Caco-2 (cell line): ENCODE results near the gene USP30. TPM values are rescaled to one million over a fixed set of nuclear protein-coding genes. Genes with fewer than 3 reads are reported as not detected.

ENCODE experiments used
- BruUV-seq: library from RNA; stranded (reverse); fragments of 400-500 nt; replicated peaks from 2 replicates; lab custom pipeline; 2021; lab: Mats Ljungman, UMichigan
- CTCF ChIA-PET: fragments of 300-600 bp; sonication (Branson Sonifier 250); formaldehyde crosslinking; loops from one replicate; lab custom pipeline; 2022; ENCODE audit warnings: antibody characterized with exemption; lab: Charles Lee
- POLR2A ChIA-PET: fragments of 300-600 bp; sonication (Branson Sonifier 250); formaldehyde crosslinking; loops from one replicate; lab custom pipeline; 2022; ENCODE audit warnings: antibody characterized with exemption; lab: Charles Lee
- DNase-seq, 2 experiments: peaks; one replicate each; pipeline versions ENCODE4 v3.0.0 to v3.0.0-alpha.2; 2020 to 2022
- H3K27me3 ChIP-seq: replicated peaks from 2 replicates; pipeline ENCODE4 v1.6.0; 2011; ENCODE audit warnings: low read length; ENCODE audit not compliant: control insufficient read depth, insufficient read depth
- H3K36me3 ChIP-seq: 2 replicates; pipeline ENCODE4 v1.5.1; 2011; ENCODE audit warnings: low read length; ENCODE audit not compliant: control insufficient read depth, insufficient read depth
- H3K4me1 ChIP-seq: fragments of 250-450 bp; sonication (Bioruptor Pico); 2 replicates; pipeline ENCODE4 v1.5.1; 2020; ENCODE audit warnings: mild to moderate bottlenecking
- H3K4me3 ChIP-seq: 2 replicates; pipeline ENCODE4 v1.5.1; 2011; ENCODE audit warnings: low read depth, mild to moderate bottlenecking, control low read depth, low read length
- H3K9me3 ChIP-seq: fragments of 250-450 bp; sonication (Bioruptor Pico); 2 replicates; pipeline ENCODE4 v1.5.1; 2020; ENCODE audit warnings: mild to moderate bottlenecking, moderate library complexity
- H3K27ac Mint-ChIP-seq: one replicate; pipeline ENCODE4 v1.8.0; 2022; ENCODE audit warnings: mixed read lengths; ENCODE audit not compliant: unreplicated experiment
- H3K27me3 Mint-ChIP-seq: one replicate; pipeline ENCODE4 v1.8.0; 2022; ENCODE audit warnings: mixed read lengths; ENCODE audit not compliant: insufficient read depth, unreplicated experiment
- H3K36me3 Mint-ChIP-seq: one replicate; pipeline ENCODE4 v1.8.0; 2022; ENCODE audit warnings: mild to moderate bottlenecking, mixed read lengths; ENCODE audit not compliant: insufficient read depth, unreplicated experiment
- H3K4me1 Mint-ChIP-seq: one replicate; pipeline ENCODE4 v1.8.0; 2022; ENCODE audit warnings: low read depth, mixed read lengths; ENCODE audit not compliant: unreplicated experiment
- H3K4me3 Mint-ChIP-seq: one replicate; pipeline ENCODE4 v1.8.0; 2022; ENCODE audit warnings: mild to moderate bottlenecking, moderate library complexity, mixed read lengths; ENCODE audit not compliant: unreplicated experiment
- H3K9me3 Mint-ChIP-seq: one replicate; pipeline ENCODE4 v1.8.0; 2022; ENCODE audit warnings: mixed read lengths; ENCODE audit not compliant: unreplicated experiment
- intact Hi-C: fragments of 100-400 bp; cut with micrococcal nuclease; formaldehyde crosslinking; loops from one replicate; pipeline ENCODE4 v1.10.0; 2022; ENCODE audit not compliant: unreplicated experiment
- total RNA-seq: library from RNA; stranded (reverse); gene quantifications from 2 replicates; pipeline ENCODE4 v1.2.3, GENCODE V29; 2022
- TF ChIP-seq, protein P1 (sequence below), 2 experiments: fragments of 200-600 bp in 1 of 2; IDR thresholded peaks; 1 replicate in 1 of 2; 2 replicates in 1 of 2; pipeline versions ENCODE4 v1.5.1 to v1.8.0; 2011 to 2022; ENCODE audit warnings: antibody characterized with exemption in 1 of 2, control low read depth in 1 of 2, inconsistent platforms in 1 of 2, low read depth in 1 of 2, low read length in 1 of 2, mild to moderate bottlenecking in 1 of 2, moderate library complexity in 1 of 2; ENCODE audit not compliant: insufficient read depth in 1 of 2, severe bottlenecking in 1 of 2, unreplicated experiment in 1 of 2

Gene USP30
- total RNA-seq, 1 experiment from 2014 or later, result 11.9 TPM

- H3K9me3 ChIP-seq, result no peaks in the 10 kb centered on the region
- no peaks in the 10 kb centered on the region for H3K27me3 ChIP-seq
- BruUV-seq, result TSS peak; percentile 40
- Mint-ChIP-seq H3K36me3 (peaks cover 56% of the 10 kb centered on the region), H3K27ac (no peak overlapping the region), H3K4me1 (no peaks in the 10 kb centered on the region), H3K27me3 (no peaks in the 10 kb centered on the region), H3K9me3 (no peaks in the 10 kb centered on the region), H3K4me3 (peak overlapping the region; percentile 68)
- ChIA-PET CTCF (no interaction called here), POLR2A (no interaction called here)
- TF ChIP-seq, protein P1, sequence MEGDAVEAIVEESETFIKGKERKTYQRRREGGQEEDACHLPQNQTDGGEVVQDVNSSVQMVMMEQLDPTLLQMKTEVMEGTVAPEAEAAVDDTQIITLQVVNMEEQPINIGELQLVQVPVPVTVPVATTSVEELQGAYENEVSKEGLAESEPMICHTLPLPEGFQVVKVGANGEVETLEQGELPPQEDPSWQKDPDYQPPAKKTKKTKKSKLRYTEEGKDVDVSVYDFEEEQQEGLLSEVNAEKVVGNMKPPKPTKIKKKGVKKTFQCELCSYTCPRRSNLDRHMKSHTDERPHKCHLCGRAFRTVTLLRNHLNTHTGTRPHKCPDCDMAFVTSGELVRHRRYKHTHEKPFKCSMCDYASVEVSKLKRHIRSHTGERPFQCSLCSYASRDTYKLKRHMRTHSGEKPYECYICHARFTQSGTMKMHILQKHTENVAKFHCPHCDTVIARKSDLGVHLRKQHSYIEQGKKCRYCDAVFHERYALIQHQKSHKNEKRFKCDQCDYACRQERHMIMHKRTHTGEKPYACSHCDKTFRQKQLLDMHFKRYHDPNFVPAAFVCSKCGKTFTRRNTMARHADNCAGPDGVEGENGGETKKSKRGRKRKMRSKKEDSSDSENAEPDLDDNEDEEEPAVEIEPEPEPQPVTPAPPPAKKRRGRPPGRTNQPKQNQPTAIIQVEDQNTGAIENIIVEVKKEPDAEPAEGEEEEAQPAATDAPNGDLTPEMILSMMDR (IDR thresholded peaks at IDR 0.05; ENCODE audit: insufficient read depth in 1 of 2, low read depth in 1 of 2, low read length in 1 of 2, severe bottlenecking in 1 of 2, unreplicated experiment in 1 of 2), result no peak
- H3K4me1 ChIP-seq, result no peaks in the 10 kb centered on the region; the same call in 1 of the 2 replicates
- no peak overlapping the region; the same call in 1 of the 2 replicates for H3K4me3 ChIP-seq
- no peak for DNase-seq
- intact Hi-C loops, result no loop called here
- H3K36me3 ChIP-seq, result peaks cover 2% of the 10 kb centered on the region; the same call in 1 of the 2 replicates
These were observed 47.1 kb downstream of the USP30 start for GRCh38 chr12:109099431-109100020.

DNA sequence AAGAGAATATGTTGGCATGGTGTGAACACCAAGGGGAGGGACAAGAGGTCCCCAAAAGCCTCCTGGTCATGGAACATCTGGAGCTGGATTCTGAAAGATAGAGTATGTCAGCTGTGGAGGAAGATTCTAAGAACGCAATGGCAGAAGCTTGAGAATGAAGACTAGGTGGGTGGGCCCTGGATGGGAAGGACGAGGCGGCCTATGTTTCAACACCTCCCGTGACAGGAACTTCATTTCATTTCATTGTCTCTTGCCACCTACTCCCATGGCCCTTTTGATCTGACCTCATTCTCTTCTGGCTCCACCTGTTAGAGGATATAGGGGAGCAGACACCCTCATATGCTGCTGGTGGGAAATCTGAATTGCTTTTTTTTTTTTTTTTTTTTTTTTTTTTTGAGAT, 48.4 kb downstream of the USP30 start:
- Histone ChIP-seq H3K9me3 (no peaks in the 10 kb centered on the region), H3K27me3 (no peaks in the 10 kb centered on the region), H3K36me3 (peaks cover 2% of the 10 kb centered on the region), H3K4me3 (no peak overlapping the region), H3K4me1 (no peaks in the 10 kb centered on the region; the same call in 1 of the 2 replicates)
- Mint-ChIP-seq H3K4me3 (no peak overlapping the region), H3K9me3 (no peaks in the 10 kb centered on the region), H3K27me3 (no peaks in the 10 kb centered on the region), H3K27ac (no peak overlapping the region), H3K36me3 (peaks cover 65% of the 10 kb centered on the region), H3K4me1 (peaks cover 6% of the 10 kb centered on the region)
- TF ChIP-seq, protein P1 (IDR thresholded peaks at IDR 0.05; ENCODE audit: insufficient read depth in 1 of 2, low read depth in 1 of 2, low read length in 1 of 2, severe bottlenecking in 1 of 2, unreplicated experiment in 1 of 2), result no peak
- POLR2A ChIA-PET, result no interaction called here
- no TSS peak for BruUV-seq
- DNase-seq, result no peak
- intact Hi-C loops, result no loop called here
- CTCF ChIA-PET, result no interaction called here

DNA sequence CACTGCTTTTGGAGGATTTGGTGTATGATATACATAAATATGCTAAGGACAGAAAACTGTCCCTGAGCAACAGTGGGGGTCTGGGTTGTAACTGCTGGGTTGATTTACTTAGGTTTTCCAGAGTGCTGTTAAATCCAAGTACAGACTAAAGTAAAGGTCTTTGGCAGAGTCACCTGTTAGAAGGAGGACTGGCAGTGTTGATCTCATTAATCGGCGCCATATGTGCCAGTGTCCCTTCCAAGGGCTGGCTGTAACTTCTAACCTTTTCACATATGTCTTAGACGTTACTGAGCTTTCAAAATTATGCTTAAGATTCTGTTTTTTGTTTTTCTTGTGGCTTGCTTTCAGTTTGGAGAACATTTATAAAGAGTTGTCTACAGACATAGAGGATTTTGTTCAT, 50.1 kb downstream of the USP30 start:
- DNase-seq, result no peak
- no peak overlapping the region for H3K4me3 Mint-ChIP-seq
- no peak overlapping the region for H3K27ac Mint-ChIP-seq
- CTCF ChIA-PET, result no interaction called here
- Histone ChIP-seq H3K27me3 (no peaks in the 10 kb centered on the region), H3K9me3 (no peaks in the 10 kb centered on the region), H3K36me3 (peaks cover 2% of the 10 kb centered on the region), H3K4me1 (no peaks in the 10 kb centered on the region), H3K4me3 (no peak overlapping the region)
- H3K9me3 Mint-ChIP-seq, result no peaks in the 10 kb centered on the region
- BruUV-seq, result no TSS peak
- peaks cover 7% of the 10 kb centered on the region for H3K4me1 Mint-ChIP-seq
- POLR2A ChIA-PET, result no interaction called here
- intact Hi-C loops, result no loop called here
- TF ChIP-seq, protein P1 (IDR thresholded peaks at IDR 0.05; ENCODE audit: insufficient read depth in 1 of 2, low read depth in 1 of 2, low read length in 1 of 2, severe bottlenecking in 1 of 2, unreplicated experiment in 1 of 2), result no peak
- peaks cover 78% of the 10 kb centered on the region for H3K36me3 Mint-ChIP-seq
- no peaks in the 10 kb centered on the region for H3K27me3 Mint-ChIP-seq
